Measurements from ENCODE around the gene BRAT1. TPM values are rescaled to one million over a fixed set of nuclear protein-coding genes. Genes with fewer than 3 reads are reported as not detected.

The BRAT1 gene
- total and polyA plus RNA-seq, 11 donors: 10.9 to 27.8 (median 14.9) TPM

DNA sequence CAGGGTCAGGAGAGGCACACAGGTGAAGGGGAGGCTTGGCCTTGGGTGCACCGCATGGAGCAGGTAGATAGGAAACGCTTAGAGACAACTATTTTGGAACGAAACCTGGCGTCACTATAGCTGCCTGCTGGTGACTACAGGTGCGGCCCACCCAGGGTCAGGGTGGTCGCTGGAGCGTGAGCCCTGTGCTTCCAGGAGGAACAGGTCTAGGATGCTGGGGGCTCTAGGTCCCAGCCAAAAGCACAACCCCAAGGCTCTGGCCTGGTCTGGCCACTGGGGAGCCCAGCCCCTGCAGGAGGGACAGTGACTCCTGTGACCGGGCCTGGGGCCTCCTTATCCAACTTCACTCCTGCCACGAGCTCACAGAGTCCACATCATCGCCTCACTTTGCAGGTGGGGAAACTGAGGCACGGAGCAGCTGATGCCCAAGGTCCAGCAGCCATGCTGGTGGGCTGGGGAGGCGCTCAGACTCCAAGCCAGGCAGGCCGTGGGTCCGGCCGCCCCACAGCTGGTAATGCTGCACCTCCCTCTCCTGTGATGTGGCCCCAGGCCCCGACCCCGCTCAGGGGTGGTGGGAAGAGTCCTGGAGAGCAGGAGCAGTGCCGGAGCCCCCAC, 26.7 kb downstream of the BRAT1 start:
- H3K4me1 ChIP-seq: peaks cover 0 to 79% (median 44%) of the 10 kb centered on the region in 12 donors
- H3K27ac ChIP-seq: peak overlapping the region in 6 of 12 donors; percentile 5 to 96 (median 30)
- WGBS, 4 donors: 83 to 86% (median 84%) methylated on average over 17 to 18 of the region's 18 CpGs
- H3K27me3 ChIP-seq: peaks cover 0 to 7% (median 0%) of the 10 kb centered on the region in 9 donors
- ATAC-seq: no peak
- TF ChIP-seq, protein P1, sequence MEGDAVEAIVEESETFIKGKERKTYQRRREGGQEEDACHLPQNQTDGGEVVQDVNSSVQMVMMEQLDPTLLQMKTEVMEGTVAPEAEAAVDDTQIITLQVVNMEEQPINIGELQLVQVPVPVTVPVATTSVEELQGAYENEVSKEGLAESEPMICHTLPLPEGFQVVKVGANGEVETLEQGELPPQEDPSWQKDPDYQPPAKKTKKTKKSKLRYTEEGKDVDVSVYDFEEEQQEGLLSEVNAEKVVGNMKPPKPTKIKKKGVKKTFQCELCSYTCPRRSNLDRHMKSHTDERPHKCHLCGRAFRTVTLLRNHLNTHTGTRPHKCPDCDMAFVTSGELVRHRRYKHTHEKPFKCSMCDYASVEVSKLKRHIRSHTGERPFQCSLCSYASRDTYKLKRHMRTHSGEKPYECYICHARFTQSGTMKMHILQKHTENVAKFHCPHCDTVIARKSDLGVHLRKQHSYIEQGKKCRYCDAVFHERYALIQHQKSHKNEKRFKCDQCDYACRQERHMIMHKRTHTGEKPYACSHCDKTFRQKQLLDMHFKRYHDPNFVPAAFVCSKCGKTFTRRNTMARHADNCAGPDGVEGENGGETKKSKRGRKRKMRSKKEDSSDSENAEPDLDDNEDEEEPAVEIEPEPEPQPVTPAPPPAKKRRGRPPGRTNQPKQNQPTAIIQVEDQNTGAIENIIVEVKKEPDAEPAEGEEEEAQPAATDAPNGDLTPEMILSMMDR (IDR thresholded peaks at IDR 0.05): no peak
- no peak for TF ChIP-seq POLR2A (IDR thresholded peaks at IDR 0.05)
- H3K4me3 ChIP-seq: peak overlapping the region in 1 of 12 donors; percentile 42
- H3K9me3 ChIP-seq: no peaks in the 10 kb centered on the region
- DNase-seq: peak in 3 of 5 donors; percentile 27 to 74 (median 34)
- intact Hi-C loops (cut with DNase I): no loop called here
- peaks cover 0 to 43% (median 33%) of the 10 kb centered on the region in 9 donors for H3K36me3 ChIP-seq

DNA sequence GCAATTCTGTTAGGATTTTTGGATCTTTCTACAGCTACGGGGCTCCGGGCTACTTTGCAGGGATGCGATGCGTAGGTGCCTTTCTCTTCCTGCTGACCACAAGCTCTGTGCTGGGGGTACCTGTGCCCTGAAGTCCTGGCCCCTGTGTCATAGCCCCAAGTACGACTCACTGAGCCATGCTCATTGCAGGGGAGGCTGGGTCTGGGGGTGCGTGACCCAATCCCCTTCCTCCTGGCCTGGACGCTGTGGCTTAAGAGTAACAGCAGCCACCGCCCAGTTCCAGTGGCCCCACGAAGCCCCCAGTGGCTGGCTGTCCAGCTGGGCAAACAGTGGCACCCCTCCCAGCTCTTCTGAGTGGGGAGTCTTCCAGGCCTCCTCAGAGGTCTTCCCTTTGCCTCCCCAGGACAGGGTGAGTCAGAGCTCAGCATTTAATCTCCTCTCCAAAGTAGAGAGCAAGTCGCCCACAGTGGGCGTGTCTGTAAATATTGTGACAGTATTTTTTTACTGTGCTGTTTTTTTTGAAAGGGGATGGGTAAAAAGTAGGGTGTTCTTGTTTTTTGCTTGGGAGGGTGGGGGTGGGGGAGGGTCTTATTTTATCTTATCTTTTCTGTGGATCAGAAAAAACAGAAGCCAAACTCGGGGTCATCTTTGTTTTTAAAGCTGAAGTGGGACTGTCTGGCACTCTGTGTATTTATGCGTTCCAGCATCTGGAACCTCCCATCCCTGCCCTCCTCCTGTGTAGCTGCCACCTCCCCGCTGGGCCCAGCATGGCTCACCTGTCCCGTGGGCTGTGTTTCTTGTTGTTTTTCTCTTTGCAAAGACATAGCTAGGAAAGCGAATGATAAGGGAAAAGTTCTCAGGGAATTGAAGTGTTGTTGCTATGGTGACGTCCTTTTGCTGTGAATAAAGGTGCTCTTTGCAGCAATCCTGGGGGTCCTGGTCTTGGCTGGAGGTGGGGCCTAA, 27.5 kb downstream of the BRAT1 start:
- 79 to 84% (median 81%) methylated on average over 14 to 17 of the region's 17 CpGs for WGBS, 4 donors
- H3K27ac ChIP-seq: peak overlapping the region in 2 of 12 donors; percentile 5 to 96

DNA sequence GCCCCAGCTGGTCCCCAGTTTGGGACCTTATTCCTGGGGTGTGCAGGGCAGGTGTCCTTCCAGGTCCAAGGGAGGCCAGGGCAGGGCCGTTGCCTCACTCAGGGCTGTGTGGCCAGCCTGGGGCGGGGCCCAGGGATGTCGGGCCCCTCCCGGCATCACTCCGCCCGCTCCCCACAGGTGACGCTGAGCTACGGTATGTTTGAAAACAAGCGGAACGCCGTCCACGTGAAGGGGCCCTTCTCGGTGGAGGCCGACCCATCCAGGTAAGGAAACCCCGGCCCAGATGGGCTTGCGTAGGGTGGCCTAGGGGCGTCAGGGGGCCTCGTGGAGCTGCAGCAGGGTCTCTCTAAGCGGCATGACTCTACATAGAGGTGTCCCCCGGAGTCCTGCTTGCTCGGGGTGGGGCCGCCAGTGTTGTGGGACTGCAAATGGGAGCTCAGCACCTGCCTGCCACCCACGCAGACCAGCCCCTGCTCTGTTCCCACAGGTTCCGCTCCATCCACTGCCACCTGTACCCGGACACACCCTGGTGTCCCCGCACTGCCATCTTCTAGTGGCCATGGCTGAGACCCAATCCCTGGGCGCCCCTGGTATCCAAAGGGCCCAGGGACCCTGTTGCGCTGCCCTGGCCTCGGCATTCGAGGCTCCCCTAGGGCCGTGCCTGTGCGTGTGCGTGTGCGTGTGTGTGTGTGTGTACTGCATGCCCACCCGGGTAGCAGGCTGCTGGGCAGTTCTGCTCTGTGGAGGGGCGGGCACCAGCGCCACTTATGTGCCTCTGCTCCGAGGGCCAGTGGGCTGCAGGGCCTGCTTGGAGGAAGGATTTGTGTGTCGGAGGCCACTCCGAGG, 28.4 kb downstream of the BRAT1 start:
- H3K27ac ChIP-seq: peak overlapping the region in 1 of 12 donors; percentile 96
- H3K27me3 ChIP-seq: peaks cover 0 to 22% (median 0%) of the 10 kb centered on the region in 9 donors
- H3K4me1 ChIP-seq: peaks cover 0 to 96% (median 60%) of the 10 kb centered on the region in 12 donors
- H3K4me3 ChIP-seq: no peak overlapping the region
- 88 to 91% (median 90%) methylated on average over 28 to 40 of the region's 40 CpGs for WGBS, 4 donors
- no peak for TF ChIP-seq POLR2A (IDR thresholded peaks at IDR 0.05)
- TF ChIP-seq, protein P1 (IDR thresholded peaks at IDR 0.05): no peak
- no peaks in the 10 kb centered on the region for H3K9me3 ChIP-seq
- DNase-seq (peak in 3 of 5 donors; percentile 20 to 60 (median 26)), ATAC-seq (no peak)
- peaks cover 0 to 43% (median 33%) of the 10 kb centered on the region in 9 donors for H3K36me3 ChIP-seq
- intact Hi-C loops (cut with DNase I): no loop called here

More for the DNA sequence above, 27.5 kb downstream of the BRAT1 start:
- Histone ChIP-seq H3K4me3 (peak overlapping the region in 1 of 12 donors; percentile 42), H3K36me3 (peaks cover 0 to 43% (median 33%) of the 10 kb centered on the region in 9 donors), H3K9me3 (no peaks in the 10 kb centered on the region), H3K4me1 (peaks cover 0 to 87% (median 52%) of the 10 kb centered on the region in 12 donors), H3K27me3 (peaks cover 0 to 14% (median 0%) of the 10 kb centered on the region in 9 donors)
- intact Hi-C loops (cut with DNase I): no loop called here
- DNase-seq: peak in 3 of 5 donors; percentile 51 to 65 (median 59)
- TF ChIP-seq, protein P1 (IDR thresholded peaks at IDR 0.05): no peak
- no peak for TF ChIP-seq POLR2A (IDR thresholded peaks at IDR 0.05)
- ATAC-seq: no peak
